WI38 (cell line): ENCODE measurements around the gene GAN.
"Not testable (repeated sequence)": the region's sequence is repeated elsewhere in the genome, so short reads cannot be mapped to it uniquely, and the experiment has no call there.

Source experiments
- H3K4me3 ChIP-seq: 2 replicates; pipeline ENCODE4 v1.5.1; 2011; ENCODE audit warnings: low read depth, mild to moderate bottlenecking, control low read depth, low read length
- TF ChIP-seq, protein P1 (sequence below): IDR thresholded peaks from 2 replicates; pipeline ENCODE4 v1.5.1; 2012; ENCODE audit warnings: low read depth, mild to moderate bottlenecking, control low read depth, low read length

GAN gene

GRCh38 chr16:81333356-81333755 lies 18.6 kb downstream of the GAN start:
- TF ChIP-seq, protein P1, sequence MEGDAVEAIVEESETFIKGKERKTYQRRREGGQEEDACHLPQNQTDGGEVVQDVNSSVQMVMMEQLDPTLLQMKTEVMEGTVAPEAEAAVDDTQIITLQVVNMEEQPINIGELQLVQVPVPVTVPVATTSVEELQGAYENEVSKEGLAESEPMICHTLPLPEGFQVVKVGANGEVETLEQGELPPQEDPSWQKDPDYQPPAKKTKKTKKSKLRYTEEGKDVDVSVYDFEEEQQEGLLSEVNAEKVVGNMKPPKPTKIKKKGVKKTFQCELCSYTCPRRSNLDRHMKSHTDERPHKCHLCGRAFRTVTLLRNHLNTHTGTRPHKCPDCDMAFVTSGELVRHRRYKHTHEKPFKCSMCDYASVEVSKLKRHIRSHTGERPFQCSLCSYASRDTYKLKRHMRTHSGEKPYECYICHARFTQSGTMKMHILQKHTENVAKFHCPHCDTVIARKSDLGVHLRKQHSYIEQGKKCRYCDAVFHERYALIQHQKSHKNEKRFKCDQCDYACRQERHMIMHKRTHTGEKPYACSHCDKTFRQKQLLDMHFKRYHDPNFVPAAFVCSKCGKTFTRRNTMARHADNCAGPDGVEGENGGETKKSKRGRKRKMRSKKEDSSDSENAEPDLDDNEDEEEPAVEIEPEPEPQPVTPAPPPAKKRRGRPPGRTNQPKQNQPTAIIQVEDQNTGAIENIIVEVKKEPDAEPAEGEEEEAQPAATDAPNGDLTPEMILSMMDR: no peak

DNA sequence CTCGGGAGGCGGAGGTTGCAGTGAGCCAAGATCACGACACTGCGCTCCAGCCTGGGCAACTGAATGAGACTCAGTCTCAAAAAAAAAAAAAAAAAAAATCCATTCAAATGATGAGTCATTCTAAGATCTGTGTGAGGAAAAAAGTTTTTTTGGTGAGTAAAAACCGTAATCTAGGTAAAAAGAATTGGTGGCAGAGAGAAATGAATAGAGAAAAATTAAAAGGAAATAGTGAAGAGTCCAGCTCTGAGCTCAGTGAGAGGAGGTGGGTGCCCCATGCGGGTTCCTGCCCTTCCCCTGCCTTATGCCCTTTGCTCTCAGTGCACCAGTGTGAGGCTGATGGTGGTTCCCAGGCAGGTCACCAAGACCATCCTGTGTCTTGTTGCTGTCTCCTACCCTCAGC lies 20.9 kb downstream of the GAN start:
- TF ChIP-seq, protein P1: no peak
- no peak overlapping the region for H3K4me3 ChIP-seq

More at GRCh38 chr16:81333356-81333755, 18.6 kb downstream of the GAN start:
- no peak overlapping the region for H3K4me3 ChIP-seq

- TF ChIP-seq, protein P1: no peak
- no peak overlapping the region for H3K4me3 ChIP-seq
Measured at GRCh38 chr16:81337097-81337496, 22.3 kb downstream of the GAN start.

DNA sequence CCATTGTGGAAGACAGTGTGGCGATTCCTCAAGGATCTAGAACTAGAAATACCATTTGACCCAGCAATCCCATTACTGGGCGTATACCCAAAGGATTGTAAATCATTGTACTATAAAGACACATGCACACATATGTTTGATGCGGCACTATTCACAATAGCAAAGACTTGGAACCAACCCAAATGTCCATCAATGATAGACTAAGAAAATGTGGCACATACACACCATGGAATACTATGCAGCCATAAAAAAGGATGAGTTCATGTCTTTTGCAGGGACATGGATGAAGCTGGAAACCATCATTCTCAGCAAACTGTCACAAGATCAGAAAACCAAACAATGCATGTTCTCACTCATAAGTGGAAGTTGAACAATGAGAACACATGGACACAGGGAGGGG lies 30.4 kb downstream of the GAN start:
- not testable (repeated sequence) for H3K4me3 ChIP-seq

GRCh38 chr16:81347425-81347824 lies 32.7 kb downstream of the GAN start:
- TF ChIP-seq, protein P1: no peak
- H3K4me3 ChIP-seq: no peak overlapping the region

DNA sequence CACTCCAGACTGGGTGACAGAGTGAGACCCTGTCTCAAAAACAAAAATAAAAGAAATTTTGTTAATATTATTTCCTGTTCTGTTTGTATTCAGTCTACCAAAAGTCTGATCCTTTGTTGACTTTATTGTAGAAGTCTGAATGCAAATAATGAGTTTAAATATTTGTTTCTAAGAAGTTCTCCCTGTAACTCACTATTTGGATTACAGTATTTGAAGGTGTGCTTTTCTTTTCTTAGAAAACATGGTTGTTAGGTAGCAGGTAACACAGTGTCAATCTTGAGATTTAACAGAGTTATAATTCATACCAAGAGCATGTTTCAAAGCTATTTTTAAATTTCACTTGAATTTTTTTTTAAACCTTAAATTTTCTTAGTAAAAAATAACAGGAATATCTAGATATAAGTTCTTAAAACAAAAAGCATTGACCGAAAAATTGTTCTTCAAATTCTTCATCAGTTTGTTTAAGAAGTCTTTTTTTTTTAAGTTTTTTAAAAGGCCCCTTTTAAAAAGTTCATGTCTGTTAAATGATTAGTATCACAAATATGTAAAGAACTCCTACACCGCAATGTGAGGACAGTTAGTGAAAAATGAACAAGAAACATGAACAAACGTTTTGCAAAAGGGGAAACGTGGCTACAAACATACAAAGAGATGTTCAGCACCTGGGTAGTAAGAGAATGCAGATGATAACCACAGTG lies 35.0 kb downstream of the GAN start:
- TF ChIP-seq, protein P1: no peak
- H3K4me3 ChIP-seq: no peak overlapping the region

DNA sequence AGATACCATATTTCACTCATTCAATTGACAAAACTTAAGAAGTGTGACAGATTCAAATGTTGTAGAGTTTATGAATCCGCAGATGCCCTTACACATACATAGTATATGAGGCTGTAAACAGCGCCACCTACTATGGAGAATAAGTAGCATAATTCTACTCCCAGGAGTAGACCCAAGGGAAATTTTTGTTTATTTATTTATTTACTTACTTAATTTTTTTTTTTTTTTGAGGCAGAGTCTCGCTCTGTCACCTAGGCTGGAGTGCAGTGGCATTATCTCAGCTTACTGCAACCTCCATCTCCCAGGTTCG lies 35.5 kb downstream of the GAN start:
- TF ChIP-seq, protein P1: no peak
- no peak overlapping the region for H3K4me3 ChIP-seq

DNA sequence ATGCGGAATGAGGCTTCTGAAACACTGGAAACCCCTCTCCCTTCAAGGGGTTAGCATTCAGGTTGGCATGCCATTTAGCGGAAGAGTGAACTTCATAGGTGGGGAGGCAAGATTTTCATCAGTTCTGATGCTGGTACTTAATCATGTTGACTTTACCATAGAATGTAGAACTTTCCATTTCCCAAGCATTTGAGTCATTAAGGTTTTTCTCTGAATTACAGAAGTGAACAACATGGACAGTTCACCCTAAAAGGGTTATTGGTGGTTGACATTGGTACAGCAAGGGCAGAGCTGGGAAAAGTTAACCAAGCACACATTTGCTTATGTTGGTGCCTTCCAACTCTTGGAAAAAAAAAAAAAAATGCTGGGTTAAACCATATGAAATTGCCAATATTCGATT lies 39.1 kb downstream of the GAN start:
- H3K4me3 ChIP-seq: no peak overlapping the region
- TF ChIP-seq, protein P1: no peak
